Trophoblast cell (in vitro differentiated cells and primary cell): ENCODE data around the gene LUC7L3.
"Not testable (repeated sequence)": the region's sequence is repeated elsewhere in the genome, so short reads cannot be mapped to it uniquely, and the experiment has no call there.

Source experiments
- DNase-seq, 2 donors: peaks; one replicate each; pipeline ENCODE4 v3.0.0-alpha.2; 2016
- H2AFZ ChIP-seq: 2 replicates; pipeline ENCODE4 v1.6.1; 2013; ENCODE audit warnings: low read length, moderate library complexity, mild to moderate bottlenecking; ENCODE audit not compliant: insufficient read depth, poor library complexity
- H2AK5ac ChIP-seq: 2 replicates; pipeline ENCODE4 v1.6.1; 2013; ENCODE audit warnings: mild to moderate bottlenecking, low read length
- H2BK120ac ChIP-seq: 2 replicates; pipeline ENCODE4 v1.6.1; 2013; ENCODE audit warnings: low read length, mild to moderate bottlenecking, moderate library complexity; ENCODE audit not compliant: insufficient read depth, poor library complexity
- H2BK12ac ChIP-seq: 2 replicates; pipeline ENCODE4 v1.6.1; 2013; ENCODE audit warnings: mild to moderate bottlenecking, low read length, moderate library complexity
- H2BK5ac ChIP-seq: 2 replicates; pipeline ENCODE4 v1.6.1; 2013; ENCODE audit warnings: low read length, low read depth, moderate library complexity, mild to moderate bottlenecking; ENCODE audit not compliant: poor library complexity
- H3K14ac ChIP-seq: 2 replicates; pipeline ENCODE4 v1.6.1; 2013; ENCODE audit warnings: mild to moderate bottlenecking, low read length
- H3K18ac ChIP-seq: 2 replicates; pipeline ENCODE4 v1.6.1; 2013; ENCODE audit warnings: mild to moderate bottlenecking, low read length
- H3K23ac ChIP-seq: 2 replicates; pipeline ENCODE4 v1.6.1; 2013; ENCODE audit warnings: low read length
- H3K27ac ChIP-seq: 2 replicates; pipeline ENCODE4 v1.5.1; 2013; ENCODE audit warnings: low read depth, mild to moderate bottlenecking, inconsistent platforms, low read length, moderate library complexity
- H3K27me3 ChIP-seq: 2 replicates; pipeline ENCODE4 v1.6.1; 2013; ENCODE audit warnings: inconsistent platforms, mild to moderate bottlenecking, low read length, moderate library complexity; ENCODE audit not compliant: insufficient read depth
- H3K36me3 ChIP-seq, 2 experiments: 1 replicate in 1 of 2; 2 replicates in 1 of 2; pipeline ENCODE4 v1.6.1; 2013; ENCODE audit warnings: low read length in 2 of 2, mild to moderate bottlenecking in 2 of 2, moderate library complexity in 1 of 2; ENCODE audit not compliant: insufficient read depth in 2 of 2, control insufficient read depth in 1 of 2
- H3K4ac ChIP-seq: 2 replicates; pipeline ENCODE4 v1.6.1; 2013; ENCODE audit warnings: low read depth, mild to moderate bottlenecking, low read length, moderate library complexity
- H3K4me1 ChIP-seq, 2 experiments: 1 replicate in 1 of 2; 2 replicates in 1 of 2; pipeline ENCODE4 v1.6.1; 2013; ENCODE audit warnings: low read length in 2 of 2, mild to moderate bottlenecking in 2 of 2, moderate library complexity in 1 of 2; ENCODE audit not compliant: insufficient read depth in 2 of 2, control insufficient read depth in 1 of 2
- H3K4me2 ChIP-seq: 2 replicates; pipeline ENCODE4 v1.6.1; 2013; ENCODE audit warnings: inconsistent platforms, mild to moderate bottlenecking, low read length, moderate library complexity
- H3K4me3 ChIP-seq: 2 replicates; pipeline ENCODE4 v1.5.1; 2013; ENCODE audit warnings: mild to moderate bottlenecking, low read depth, low read length, inconsistent platforms
- H3K79me1 ChIP-seq: one replicate; pipeline ENCODE4 v1.6.1; 2013; ENCODE audit warnings: low read length
- H3K79me2 ChIP-seq: 2 replicates; pipeline ENCODE4 v1.6.1; 2013; ENCODE audit warnings: low read length, mild to moderate bottlenecking; ENCODE audit not compliant: control insufficient read depth, insufficient read depth, poor library complexity
- H3K9ac ChIP-seq: 2 replicates; pipeline ENCODE4 v1.6.1; 2013; ENCODE audit warnings: mild to moderate bottlenecking, low read length
- H3K9me3 ChIP-seq: 2 replicates; pipeline ENCODE4 v1.6.1; 2013; ENCODE audit warnings: low read depth, mild to moderate bottlenecking, control low read depth, inconsistent platforms, low read length; ENCODE audit not compliant: insufficient read depth
- H4K12ac ChIP-seq: 2 replicates; pipeline ENCODE4 v1.6.1; 2013; ENCODE audit warnings: low read depth, mild to moderate bottlenecking, low read length, moderate library complexity
- H4K8ac ChIP-seq: 2 replicates; pipeline ENCODE4 v1.6.1; 2013; ENCODE audit warnings: low read depth, mild to moderate bottlenecking, low read length, moderate library complexity
- H4K91ac ChIP-seq: one replicate; pipeline ENCODE4 v1.6.1; 2013; ENCODE audit warnings: low read depth, mild to moderate bottlenecking, low read length, moderate library complexity
- WGBS: extraction: QIAGEN DNeasy Blood & Tissue Kit; methylation state at CpG from one replicate; pipeline ENCODE4 v1.1.7; 2013; ENCODE audit warnings: missing lambda C conversion rate; ENCODE audit not compliant: insufficient read length, insufficient coverage; ENCODE audit errors: extremely low coverage; 5-methylcytosine and 5-hydroxymethylcytosine counted together

Gene LUC7L3

GRCh38 chr17:50800196-50800700, 80.8 kb downstream of the LUC7L3 start:
- peaks cover 14% of the 10 kb centered on the region for H3K79me1 ChIP-seq
- no peak overlapping the region for H2AK5ac ChIP-seq
- H3K4me3 ChIP-seq, result no peak overlapping the region
- DNase-seq, result no peak
- no peak overlapping the region for H4K91ac ChIP-seq
- no peaks in the 10 kb centered on the region for H3K79me2 ChIP-seq
- H3K4ac ChIP-seq, result no peak overlapping the region
- H4K8ac ChIP-seq, result no peak overlapping the region
- no peak overlapping the region for H3K27ac ChIP-seq
- no peaks in the 10 kb centered on the region for H3K27me3 ChIP-seq
- no peak overlapping the region for H2BK12ac ChIP-seq
- no peak overlapping the region for H3K4me2 ChIP-seq
- H3K18ac ChIP-seq, result no peak overlapping the region
- peaks cover 19% of the 10 kb centered on the region in 2 experiments for H3K4me1 ChIP-seq
- no peak overlapping the region for H2BK120ac ChIP-seq
- H3K9me3 ChIP-seq, result no peaks in the 10 kb centered on the region
- no peaks in the 10 kb centered on the region for H3K36me3 ChIP-seq
- H2AFZ ChIP-seq, result no peak overlapping the region
- no peak overlapping the region for H3K9ac ChIP-seq
- no peak overlapping the region for H2BK5ac ChIP-seq
- H4K12ac ChIP-seq, result no peak overlapping the region
- H3K23ac ChIP-seq, result no peak overlapping the region
- H3K14ac ChIP-seq, result no peak overlapping the region
- WGBS, result no CpG with 5 or more reads among the region's 12 CpGs

- H3K79me2 ChIP-seq, result no peaks in the 10 kb centered on the region
- H3K14ac ChIP-seq, result no peak overlapping the region
- H2BK120ac ChIP-seq, result no peak overlapping the region
- no peak overlapping the region for H3K23ac ChIP-seq
- peaks cover 14% of the 10 kb centered on the region for H3K79me1 ChIP-seq
- H2BK12ac ChIP-seq, result no peak overlapping the region
- no peak overlapping the region for H3K18ac ChIP-seq
- no peak overlapping the region for H2AFZ ChIP-seq
- H4K12ac ChIP-seq, result no peak overlapping the region
- no peak overlapping the region for H2BK5ac ChIP-seq
- H3K4me3 ChIP-seq, result no peak overlapping the region
- H3K27me3 ChIP-seq, result no peaks in the 10 kb centered on the region
- H3K4ac ChIP-seq, result no peak overlapping the region
- peaks cover 18 to 19% of the 10 kb centered on the region in 2 experiments for H3K4me1 ChIP-seq
- no peaks in the 10 kb centered on the region for H3K36me3 ChIP-seq
- DNase-seq, result no peak
- WGBS, result no CpG with 5 or more reads among the region's 12 CpGs
- no peaks in the 10 kb centered on the region for H3K9me3 ChIP-seq
- no peak overlapping the region for H3K4me2 ChIP-seq
- H2AK5ac ChIP-seq, result no peak overlapping the region
- no peak overlapping the region for H4K8ac ChIP-seq
- no peak overlapping the region for H4K91ac ChIP-seq
- no peak overlapping the region for H3K9ac ChIP-seq
- no peak overlapping the region for H3K27ac ChIP-seq
These were observed 83.5 kb downstream of the LUC7L3 start for GRCh38 chr17:50802609-50803571.

GRCh38 chr17:50803676-50804075, 84.3 kb downstream of the LUC7L3 start:
- Histone ChIP-seq H4K8ac (no peak overlapping the region), H3K36me3 (no peaks in the 10 kb centered on the region), H3K18ac (no peak overlapping the region), H4K91ac (no peak overlapping the region), H3K4ac (no peak overlapping the region), H2AK5ac (no peak overlapping the region), H3K9me3 (no peaks in the 10 kb centered on the region), H4K12ac (no peak overlapping the region), H3K9ac (no peak overlapping the region), H3K4me1 (peaks cover 10 to 14% of the 10 kb centered on the region in 2 experiments), H3K27ac (no peak overlapping the region), H3K27me3 (no peaks in the 10 kb centered on the region), H2BK120ac (no peak overlapping the region), H2AFZ (no peak overlapping the region), H3K14ac (no peak overlapping the region), H3K23ac (no peak overlapping the region), H2BK5ac (no peak overlapping the region), H3K4me3 (no peak overlapping the region), H3K4me2 (no peak overlapping the region), H3K79me2 (no peaks in the 10 kb centered on the region), H3K79me1 (peaks cover 6% of the 10 kb centered on the region), H2BK12ac (no peak overlapping the region)
- no peak for DNase-seq
- no CpG with 5 or more reads among the region's 6 CpGs for WGBS

GRCh38 chr17:50804749-50805475, 85.5 kb downstream of the LUC7L3 start:
- H4K91ac ChIP-seq, result peak overlapping the region; percentile 26
- not testable (repeated sequence) for DNase-seq, H3K14ac ChIP-seq, H4K12ac ChIP-seq, H2AFZ ChIP-seq, H3K9me3 ChIP-seq, H3K27ac ChIP-seq, H2BK120ac ChIP-seq, H4K8ac ChIP-seq, H3K9ac ChIP-seq, H2BK5ac ChIP-seq, H2AK5ac ChIP-seq, H3K23ac ChIP-seq, H3K4me2 ChIP-seq, H3K27me3 ChIP-seq, H3K4me3 ChIP-seq, H3K4ac ChIP-seq, H2BK12ac ChIP-seq, H3K18ac ChIP-seq, H3K79me1 ChIP-seq, H3K36me3 ChIP-seq, H3K79me2 ChIP-seq, H3K4me1 ChIP-seq
- WGBS, result no CpG with 5 or more reads among the region's 13 CpGs
